H1 (cell line): ENCODE measurements around the gene LPAR2. TPM values are rescaled to one million over a fixed set of nuclear protein-coding genes. Genes with fewer than 3 reads are reported as not detected.

Experiments used
- CHD7 ChIP-seq: fragments of 300-600 bp; sonication (generic); IDR thresholded peaks from 2 replicates; pipeline ENCODE4 v1.7.1; 2012; ENCODE audit warnings: low read length, moderate library complexity, mild to moderate bottlenecking, inconsistent platforms; ENCODE audit not compliant: insufficient replicate concordance
- polyA plus RNA-seq, 7 experiments: library from polyadenylated mRNA; depleted of rRNA in 3 of 7; stranded (reverse) in 5 of 7; unstranded in 2 of 7; fragments of >200 nt in 5 of 7; fragments of 200-250 nt in 2 of 7; gene quantifications; 1 replicate in 5 of 7; 2 replicates in 1 of 7; 4 replicates in 1 of 7; pipeline versions ENCODE4 v1.2.1 to v1.2.3, GENCODE V29; 2011 to 2013; ENCODE audit warnings: missing spikeins in 2 of 7, mixed read lengths in 2 of 7
- total RNA-seq: library from RNA; stranded (reverse); fragmentation: NEBNext Ultra II Directional; extraction: Animal tissue kit (Norgen Biotek cat#: 25700); gene quantifications from 2 replicates; pipeline ENCODE4 v1.2.1, GENCODE V29; 2021

Gene LPAR2
- total and polyA plus RNA-seq, 2 of the 8 experiments (the other 6 are each of a cell fraction or from before 2014, with no cell fraction given) = 47.6 to 70.2 TPM

GRCh38 chr19:19588546-19588945 lies 39.5 kb downstream of the LPAR2 start (continued):
- no peak for TF ChIP-seq CHD7
